Measurements from ENCODE around the gene TYMP.
A peak's percentile ranks its signal among the peaks of the same experiment; 100 is the strongest.

The TYMP gene

DNA sequence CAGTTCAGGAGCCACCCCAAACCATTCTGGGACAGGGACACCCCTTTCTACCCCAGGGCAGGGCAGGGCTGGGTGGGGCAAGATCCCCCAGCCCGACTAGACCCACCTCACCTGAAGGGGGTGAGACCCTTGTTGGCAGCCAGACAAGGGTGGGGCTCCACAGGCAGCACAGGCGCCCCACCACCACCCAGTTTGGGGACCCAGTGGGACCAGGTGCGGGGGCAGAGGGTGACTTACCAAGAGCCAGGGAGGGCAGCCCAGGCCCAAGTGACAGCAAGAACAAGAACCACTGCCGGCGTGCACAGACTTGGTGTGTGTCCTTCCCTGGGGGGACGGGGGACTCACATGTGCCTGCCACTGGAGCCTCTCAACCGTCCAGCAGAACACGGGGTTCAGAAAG, 46.3 kb downstream of the TYMP start:
- DNase-seq (ENCODE audit: low read depth), result no peak

DNA sequence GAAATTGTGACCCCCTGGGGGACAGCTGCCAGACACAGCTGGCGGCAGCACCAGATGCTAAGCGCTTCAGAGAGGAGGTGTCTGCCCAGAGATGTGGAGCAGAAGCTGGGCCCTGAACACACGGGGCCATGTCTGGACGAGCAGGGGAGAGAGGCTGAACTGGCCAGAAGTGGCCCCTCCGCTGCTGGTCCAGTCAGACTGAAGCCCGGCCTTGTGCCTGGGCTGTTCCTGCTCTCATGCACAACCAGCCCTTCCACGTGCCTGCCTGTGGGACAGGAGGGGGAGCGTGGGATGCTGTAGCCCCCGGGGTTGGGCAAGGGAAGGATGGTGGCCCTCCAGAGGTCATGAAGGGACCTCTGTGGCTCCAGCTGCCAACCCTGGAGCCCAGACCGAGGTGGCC, 46.7 kb downstream of the TYMP start:
- no peak for DNase-seq (ENCODE audit: low read depth)

DNA sequence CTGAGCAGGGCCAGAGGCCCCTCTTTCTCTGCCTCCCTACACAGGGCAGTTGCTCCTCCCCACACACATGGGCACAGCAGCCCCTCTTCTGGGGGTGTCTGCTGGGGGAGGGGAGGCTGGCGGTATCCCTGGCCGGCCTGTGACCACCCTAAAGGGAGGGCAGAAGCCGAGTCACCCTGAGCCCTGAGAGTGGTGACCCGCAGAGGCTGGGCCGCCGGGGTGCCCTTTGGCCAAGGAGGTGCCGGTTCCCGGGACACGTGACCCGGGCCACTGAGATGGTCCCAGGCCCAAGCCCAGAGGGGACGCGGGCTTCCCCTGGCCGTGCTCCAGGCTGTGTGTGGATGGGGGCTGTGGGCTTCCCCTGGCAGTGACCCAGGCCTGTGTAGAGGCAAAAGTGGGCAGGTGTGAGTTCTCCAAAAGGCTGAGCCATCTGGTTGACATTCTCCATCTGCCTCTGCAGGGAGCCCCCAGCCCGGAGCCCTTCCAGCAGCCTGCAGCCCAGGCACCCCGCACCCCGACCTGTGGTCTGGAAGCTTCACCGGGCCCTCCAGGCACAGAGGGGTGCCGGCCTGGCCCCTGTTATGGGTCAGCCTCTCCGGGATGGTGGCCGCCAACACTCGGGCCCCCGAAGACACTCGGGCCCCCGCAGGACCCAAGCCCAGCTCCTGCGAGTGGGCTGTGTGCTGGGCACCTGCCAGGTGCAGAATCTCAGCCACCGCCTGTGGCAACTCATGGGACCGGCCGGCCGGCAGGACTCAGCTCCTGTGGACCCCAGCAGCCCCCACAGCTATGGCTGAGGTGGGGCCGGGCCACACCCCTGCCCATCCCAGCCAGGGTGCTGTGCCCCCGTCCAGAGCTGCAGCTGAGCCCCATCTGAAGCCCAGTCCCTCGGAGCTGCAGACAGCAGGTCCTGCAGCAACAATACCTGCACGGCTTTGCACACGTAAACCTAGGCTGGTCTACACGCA, 47.4 kb downstream of the TYMP start:
- no peak for DNase-seq (ENCODE audit: low read depth)

DNA sequence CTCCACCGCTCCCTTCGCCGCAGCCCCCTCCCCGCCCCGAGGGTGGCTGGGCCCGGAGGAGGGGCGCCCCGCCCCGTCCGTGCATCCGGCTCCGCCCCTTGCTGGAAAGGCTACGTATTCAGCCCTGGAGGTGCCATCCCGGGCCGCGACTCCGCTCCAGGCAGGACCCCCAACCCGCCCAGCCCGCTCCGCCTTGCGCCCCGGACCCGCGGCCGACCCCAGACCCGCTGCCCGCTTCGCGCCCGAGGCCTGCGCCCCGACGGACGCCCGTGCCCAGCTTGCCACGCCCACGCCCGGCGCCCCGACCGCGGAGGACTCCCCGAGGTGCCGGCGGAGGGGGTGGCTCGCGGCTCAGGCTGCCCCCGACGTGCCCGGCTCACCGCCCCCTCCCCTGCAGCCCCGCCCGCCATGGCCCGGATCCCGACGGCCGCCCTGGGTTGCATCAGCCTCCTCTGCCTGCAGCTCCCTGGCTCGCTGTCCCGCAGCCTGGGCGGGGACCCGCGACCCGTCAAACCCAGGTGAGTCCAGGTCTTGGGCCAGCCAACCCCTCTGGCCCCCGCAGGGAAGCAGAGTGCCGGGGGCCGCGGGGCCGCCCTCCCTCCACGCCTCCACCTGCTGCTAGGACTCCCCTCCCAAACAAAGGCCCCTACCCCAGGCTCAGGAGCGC, 48.2 kb downstream of the TYMP start, which contains the start of gene ADM2:
TSS of gene ADM2 (plus strand) at position 104 of the 667 bp plus-strand sequence. CDS start at position 409, 305 bp downstream.
- peak; percentile 51 for DNase-seq (ENCODE audit: low read depth)

DNA sequence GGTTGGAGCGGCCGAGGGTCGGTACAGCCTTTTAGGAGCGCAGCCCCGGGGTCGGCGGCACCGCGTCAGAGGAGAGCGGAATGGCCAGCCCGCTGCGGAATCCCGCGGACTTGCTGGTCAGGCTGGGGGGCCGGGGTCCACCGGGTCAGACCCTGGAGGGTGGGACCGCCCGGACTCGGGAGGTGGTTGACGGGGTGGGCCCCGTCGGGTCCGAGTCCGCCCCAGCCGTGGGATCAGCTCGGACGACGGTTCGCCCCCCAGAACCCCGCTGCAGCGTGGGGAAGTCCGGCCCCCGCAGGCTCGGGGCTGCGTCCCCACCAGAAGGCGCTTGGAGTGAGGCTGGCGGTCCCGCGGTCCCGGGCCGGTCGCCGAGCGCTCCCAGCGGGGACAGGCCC, 48.8 kb downstream of the TYMP start:
- DNase-seq (ENCODE audit: low read depth), result no peak

DNA sequence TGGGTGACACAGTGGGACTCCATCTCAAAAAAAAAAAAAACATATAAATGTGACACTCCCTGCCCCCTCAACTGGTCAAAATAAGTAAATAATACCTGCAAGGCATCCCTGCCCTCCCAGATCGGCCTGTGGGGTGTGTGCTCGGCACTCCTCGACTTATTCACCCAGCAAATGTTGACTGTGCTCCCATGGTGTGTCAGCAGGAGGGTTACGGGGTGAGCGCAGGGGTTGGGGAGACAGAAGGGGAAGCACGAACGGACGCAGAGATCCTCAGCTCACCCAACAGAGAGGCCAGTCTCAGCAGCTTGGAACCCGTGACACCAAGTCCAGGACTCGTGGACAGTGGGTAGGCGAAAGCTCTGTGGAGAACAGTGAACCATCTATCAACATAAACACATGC, 50.1 kb downstream of the TYMP start:
- no peak for DNase-seq (ENCODE audit: low read depth)

DNA sequence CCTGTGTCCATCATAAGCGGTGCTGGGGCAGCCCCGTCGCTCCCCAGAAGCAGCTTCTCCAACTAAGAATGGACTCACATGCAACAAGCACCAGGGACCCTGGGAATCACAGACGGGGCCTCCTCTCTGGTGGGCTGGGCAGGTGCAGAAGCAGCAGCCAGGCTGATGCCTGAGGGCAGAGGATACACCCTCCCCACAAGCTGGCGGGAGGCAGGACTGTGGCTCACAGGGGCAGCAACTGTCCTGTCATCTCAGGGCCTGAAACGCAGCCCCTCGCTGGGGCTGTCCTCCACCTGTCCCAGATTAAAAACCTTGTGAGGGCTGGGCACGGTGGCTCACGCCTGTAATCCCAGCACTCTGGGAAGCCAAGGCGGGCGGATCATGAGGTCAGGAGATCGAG, 51.9 kb downstream of the TYMP start:
- no peak for DNase-seq (ENCODE audit: low read depth)

DNA sequence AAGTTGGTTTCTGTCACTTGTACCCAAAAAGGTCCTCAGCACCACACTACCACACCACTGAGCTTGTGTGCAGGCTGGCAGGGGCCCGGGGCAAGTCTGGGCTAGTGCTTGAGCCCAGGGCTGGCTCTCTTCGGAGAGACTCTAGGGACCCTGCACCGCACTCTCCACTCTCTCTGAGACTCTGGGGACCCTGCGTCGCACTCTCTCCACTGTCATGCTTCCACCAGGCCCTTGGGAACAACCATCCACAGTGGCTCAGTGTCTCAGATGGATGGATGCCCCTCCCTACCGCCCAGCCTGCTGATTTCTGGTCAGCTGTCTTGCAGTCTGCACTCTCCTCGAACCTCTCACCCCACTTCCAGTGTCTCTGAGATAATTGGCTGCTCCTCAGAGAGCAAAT, 52.9 kb downstream of the TYMP start:
- DNase-seq (ENCODE audit: low read depth), result no peak
